Subcutaneous abdominal adipose tissue (tissue), 5 donors: ENCODE results near the gene CSF2RB.

Experiments used
- H3K27ac ChIP-seq: one replicate; pipeline ENCODE4 v1.7.0; 2013; ENCODE audit warnings: low read depth, mild to moderate bottlenecking, inconsistent platforms, low read length, moderate library complexity
- H3K27me3 ChIP-seq, 5 donors: one replicate each; pipeline ENCODE4 v1.7.0; 2013; ENCODE audit warnings: low read length in 5 of 5, inconsistent platforms in 1 of 5; ENCODE audit not compliant: control insufficient read depth in 5 of 5, insufficient read depth in 4 of 5
- H3K36me3 ChIP-seq, 5 donors: one replicate each; pipeline ENCODE4 v1.7.0; 2013; ENCODE audit warnings: low read length in 5 of 5; ENCODE audit not compliant: control insufficient read depth in 5 of 5, insufficient read depth in 5 of 5
- H3K4me1 ChIP-seq, 5 donors: one replicate each; pipeline ENCODE4 v1.7.0; 2013; ENCODE audit warnings: low read length in 5 of 5, mild to moderate bottlenecking in 3 of 5, moderate library complexity in 1 of 5; ENCODE audit not compliant: control insufficient read depth in 5 of 5, insufficient read depth in 5 of 5
- H3K4me3 ChIP-seq, 5 donors: one replicate each; pipeline ENCODE4 v1.7.0; 2013; ENCODE audit warnings: low read length in 5 of 5, low read depth in 1 of 5
- H3K9ac ChIP-seq, 5 donors: one replicate each; pipeline ENCODE4 v1.7.0; 2013; ENCODE audit warnings: low read length in 5 of 5, mild to moderate bottlenecking in 4 of 5, moderate library complexity in 3 of 5
- H3K9me3 ChIP-seq, 5 donors: one replicate each; pipeline ENCODE4 v1.7.0; 2013; ENCODE audit warnings: low read length in 5 of 5; ENCODE audit not compliant: control insufficient read depth in 5 of 5
- donor health status: healthy.
- donor health status: healthy.
- donor health status: healthy.
- donor health status: healthy.
- donor health status: healthy.

Gene CSF2RB

GRCh38 chr22:36925388-36926290 is 12.2 kb downstream of the CSF2RB start:
- Histone ChIP-seq H3K4me3 (no peak overlapping the region), H3K36me3 (peaks cover 0 to 50% (median 5%) of the 10 kb centered on the region in 5 donors), H3K9ac (peak overlapping the region in 1 of 5 donors; percentile 9), H3K4me1 (peaks cover 0 to 16% (median 6%) of the 10 kb centered on the region in 5 donors), H3K27me3 (peaks cover 13 to 38% (median 31%) of the 10 kb centered on the region in 5 donors), H3K27ac (no peak overlapping the region), H3K9me3 (no peaks in the 10 kb centered on the region)

- H3K9me3 ChIP-seq: no peaks in the 10 kb centered on the region
- H3K27ac ChIP-seq: no peak overlapping the region
- no peak overlapping the region for H3K9ac ChIP-seq
- no peak overlapping the region for H3K4me3 ChIP-seq
- H3K4me1 ChIP-seq: peaks cover 0 to 10% (median 6%) of the 10 kb centered on the region in 5 donors
- peaks cover 0 to 51% (median 5%) of the 10 kb centered on the region in 5 donors for H3K36me3 ChIP-seq
- H3K27me3 ChIP-seq: peaks cover 13 to 38% (median 31%) of the 10 kb centered on the region in 5 donors
Measured at GRCh38 chr22:36926309-36926708, 12.9 kb downstream of the CSF2RB start.

- H3K27ac ChIP-seq: no peak overlapping the region
- H3K27me3 ChIP-seq: peaks cover 13 to 34% (median 27%) of the 10 kb centered on the region in 5 donors
- no peaks in the 10 kb centered on the region for H3K9me3 ChIP-seq
- peaks cover 0 to 51% (median 5%) of the 10 kb centered on the region in 5 donors for H3K36me3 ChIP-seq
- peaks cover 0 to 5% (median 3%) of the 10 kb centered on the region in 5 donors for H3K4me1 ChIP-seq
- no peak overlapping the region for H3K9ac ChIP-seq
- no peak overlapping the region for H3K4me3 ChIP-seq
Measured at GRCh38 chr22:36926721-36927435, 13.4 kb downstream of the CSF2RB start.

GRCh38 chr22:36927671-36928070 is 14.2 kb downstream of the CSF2RB start:
- H3K36me3 ChIP-seq: peaks cover 0 to 54% (median 5%) of the 10 kb centered on the region in 5 donors
- no peak overlapping the region for H3K4me3 ChIP-seq
- peaks cover 9 to 27% (median 23%) of the 10 kb centered on the region in 5 donors for H3K27me3 ChIP-seq
- no peaks in the 10 kb centered on the region for H3K4me1 ChIP-seq
- no peaks in the 10 kb centered on the region for H3K9me3 ChIP-seq
- no peak overlapping the region for H3K9ac ChIP-seq
- no peak overlapping the region for H3K27ac ChIP-seq

- H3K4me1 ChIP-seq: no peaks in the 10 kb centered on the region
- H3K27me3 ChIP-seq: peaks cover 4 to 22% (median 19%) of the 10 kb centered on the region in 5 donors
- H3K36me3 ChIP-seq: peaks cover 0 to 54% (median 5%) of the 10 kb centered on the region in 5 donors
- H3K9ac ChIP-seq: no peak overlapping the region
- H3K4me3 ChIP-seq: no peak overlapping the region
- no peaks in the 10 kb centered on the region for H3K9me3 ChIP-seq
- H3K27ac ChIP-seq: no peak overlapping the region
Measured at GRCh38 chr22:36928196-36928595, 14.8 kb downstream of the CSF2RB start.

GRCh38 chr22:36928786-36929535 is 15.5 kb downstream of the CSF2RB start:
- Histone ChIP-seq H3K9ac (no peak overlapping the region), H3K9me3 (no peaks in the 10 kb centered on the region), H3K27ac (no peak overlapping the region), H3K27me3 (peaks cover 0 to 16% (median 15%) of the 10 kb centered on the region in 5 donors), H3K4me3 (no peak overlapping the region), H3K4me1 (no peaks in the 10 kb centered on the region), H3K36me3 (peaks cover 0 to 59% (median 5%) of the 10 kb centered on the region in 5 donors)

- Histone ChIP-seq H3K4me1 (no peaks in the 10 kb centered on the region), H3K27ac (no peak overlapping the region), H3K36me3 (peaks cover 0 to 64% (median 7%) of the 10 kb centered on the region in 5 donors), H3K9me3 (no peaks in the 10 kb centered on the region), H3K9ac (no peak overlapping the region), H3K27me3 (peaks cover 0 to 17% (median 16%) of the 10 kb centered on the region in 5 donors), H3K4me3 (no peak overlapping the region)
Measured at GRCh38 chr22:36929621-36930020, 16.2 kb downstream of the CSF2RB start.

- Histone ChIP-seq H3K4me3 (no peak overlapping the region), H3K27ac (no peak overlapping the region), H3K36me3 (peaks cover 0 to 58% (median 6%) of the 10 kb centered on the region in 5 donors), H3K4me1 (no peaks in the 10 kb centered on the region), H3K27me3 (peaks cover 3 to 16% (median 14%) of the 10 kb centered on the region in 5 donors), H3K9ac (no peak overlapping the region), H3K9me3 (no peaks in the 10 kb centered on the region)
Measured at GRCh38 chr22:36930041-36930935, 16.9 kb downstream of the CSF2RB start.

DNA sequence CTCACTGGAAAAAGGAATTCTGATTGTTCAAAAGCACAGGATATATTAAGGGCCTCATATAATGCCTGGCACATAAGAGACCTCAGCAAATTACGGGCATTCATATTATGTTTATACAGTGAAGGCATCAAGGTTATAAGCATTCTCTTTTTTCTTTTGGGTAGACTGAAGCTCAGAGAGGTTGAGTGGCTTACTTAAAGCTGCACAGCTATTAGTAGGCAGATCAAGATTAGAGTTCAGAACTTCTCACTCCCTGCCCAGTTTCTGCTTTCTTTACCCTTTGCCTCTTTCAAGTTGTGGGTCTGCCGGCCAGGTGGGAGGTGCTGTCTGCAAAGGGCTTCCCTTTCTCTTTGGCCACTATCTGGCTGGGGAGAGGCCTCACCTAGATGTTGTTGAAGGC is 18.0 kb downstream of the CSF2RB start:
- no peak overlapping the region for H3K27ac ChIP-seq
- H3K4me1 ChIP-seq: no peaks in the 10 kb centered on the region
- peaks cover 0 to 46% (median 5%) of the 10 kb centered on the region in 5 donors for H3K36me3 ChIP-seq
- H3K9me3 ChIP-seq: no peaks in the 10 kb centered on the region
- H3K4me3 ChIP-seq: no peak overlapping the region
- H3K27me3 ChIP-seq: peaks cover 2 to 17% (median 8%) of the 10 kb centered on the region in 5 donors
- no peak overlapping the region for H3K9ac ChIP-seq
